ENCODE results near the gene MBP.

The MBP gene

GRCh38 chr18:77016936-77017335 lies 115.6 kb downstream of the MBP start:
- no peak for DNase-seq

- no peak for DNase-seq
Measured at GRCh38 chr18:77015771-77016710, 116.5 kb downstream of the MBP start.

GRCh38 chr18:77015169-77015568 lies 117.4 kb downstream of the MBP start:
- DNase-seq = no peak

- DNase-seq = no peak
Measured at GRCh38 chr18:77014538-77014937, 118.0 kb downstream of the MBP start.

GRCh38 chr18:77013811-77014521 lies 118.6 kb downstream of the MBP start:
- DNase-seq = no peak

GRCh38 chr18:77012806-77013541 lies 119.6 kb downstream of the MBP start:
- DNase-seq = no peak

GRCh38 chr18:77012120-77012519 lies 120.5 kb downstream of the MBP start:
- no peak for DNase-seq

- no peak for DNase-seq
Measured at GRCh38 chr18:77009675-77010074, 122.9 kb downstream of the MBP start.

- no peak for DNase-seq
Measured at GRCh38 chr18:77008576-77009315, 123.8 kb downstream of the MBP start.

GRCh38 chr18:77008006-77008405 lies 124.6 kb downstream of the MBP start:
- DNase-seq = no peak

GRCh38 chr18:77007251-77007650 lies 125.3 kb downstream of the MBP start:
- DNase-seq = no peak

GRCh38 chr18:77006305-77007175 lies 126.0 kb downstream of the MBP start:
- DNase-seq = no peak

GRCh38 chr18:77005651-77006195 lies 126.9 kb downstream of the MBP start:
- DNase-seq = no peak

GRCh38 chr18:77004555-77005380 lies 127.8 kb downstream of the MBP start:
- no peak for DNase-seq

- peak; percentile 9 for DNase-seq
Measured at GRCh38 chr18:77003316-77003715, 129.3 kb downstream of the MBP start.

GRCh38 chr18:77002496-77002895 lies 130.1 kb downstream of the MBP start:
- DNase-seq = peak; percentile 14

- peak; percentile 30 for DNase-seq
Measured at GRCh38 chr18:77001979-77002378, 130.6 kb downstream of the MBP start.

- DNase-seq = no peak
Measured at GRCh38 chr18:77001041-77001440, 131.5 kb downstream of the MBP start.

- peak; percentile 81 for DNase-seq
Measured at GRCh38 chr18:77000527-77000926, 132.1 kb downstream of the MBP start.

- no peak for DNase-seq
Measured at GRCh38 chr18:76999077-76999476, 133.5 kb downstream of the MBP start.

All from activated effector memory CD4-positive, alpha-beta T cell treated with anti-CD3 and anti-CD28 coated beads, Interleukin-2, amount 50 U/mL, for 16 hours (primary cell).